Fibroblast of peridontal ligament (primary cell): Measurements from ENCODE around the gene CXCL1.

ENCODE experiments used
- DNase-seq: peaks from one replicate; pipeline ENCODE4 v3.0.0-alpha.2; 2010; ENCODE audit errors: extremely low read depth

CXCL1 gene

GRCh38 chr4:73851293-73851692, 17.9 kb upstream of the CXCL1 start:
- DNase-seq, result no peak

- DNase-seq, result no peak
Measured at GRCh38 chr4:73852771-73853170, 16.4 kb upstream of the CXCL1 start.

- DNase-seq, result no peak
Measured at GRCh38 chr4:73853246-73853704, 15.9 kb upstream of the CXCL1 start, which contains the start of gene PF4V1. Gene PF4V1 (plus strand): TSS chr4:73853296. CDS start chr4:73853363, 67 bp downstream.

- no peak for DNase-seq
Measured at GRCh38 chr4:73853718-73854473, 15.3 kb upstream of the CXCL1 start.

GRCh38 chr4:73855406-73855805, 13.8 kb upstream of the CXCL1 start:
- DNase-seq, result no peak

GRCh38 chr4:73856518-73856917, 12.7 kb upstream of the CXCL1 start:
- DNase-seq, result no peak

- DNase-seq, result peak; percentile 84
Measured at GRCh38 chr4:73859614-73860088, 9.5 kb upstream of the CXCL1 start.

GRCh38 chr4:73860181-73860580, 9.0 kb upstream of the CXCL1 start:
- DNase-seq, result no peak

- no peak for DNase-seq
Measured at GRCh38 chr4:73860917-73861316, 8.3 kb upstream of the CXCL1 start.

- DNase-seq, result peak; percentile 65
Measured at GRCh38 chr4:73862322-73862721, 6.9 kb upstream of the CXCL1 start.

- no peak for DNase-seq
Measured at GRCh38 chr4:73864365-73864764, 4.8 kb upstream of the CXCL1 start.

GRCh38 chr4:73864961-73865360, 4.2 kb upstream of the CXCL1 start:
- no peak for DNase-seq

GRCh38 chr4:73865431-73866096, 3.6 kb upstream of the CXCL1 start:
- no peak for DNase-seq

GRCh38 chr4:73866246-73866645, 2.9 kb upstream of the CXCL1 start:
- DNase-seq, result no peak

GRCh38 chr4:73867783-73868182, 1.4 kb upstream of the CXCL1 start:
- DNase-seq, result no peak

- peak; percentile 41 for DNase-seq
Measured at GRCh38 chr4:73868206-73869129, 725 bp upstream of the CXCL1 start.

GRCh38 chr4:73870260-73870659, 1.1 kb downstream of the CXCL1 start:
- DNase-seq, result no peak

GRCh38 chr4:73870768-73871167, 1.6 kb downstream of the CXCL1 start:
- peak; percentile 47 for DNase-seq

- DNase-seq, result no peak
Measured at GRCh38 chr4:73871511-73872310, 2.5 kb downstream of the CXCL1 start.

- DNase-seq, result no peak
Measured at GRCh38 chr4:73872316-73873108, 3.3 kb downstream of the CXCL1 start.
